ENCODE data around the gene CBARP.

GRCh38 chr19:1182727-1183126, 55.1 kb downstream of the CBARP start:
- TF ChIP-seq POLR2AphosphoS5 (IDR thresholded peaks at IDR 0.05) = no peak
- no peak for TF ChIP-seq CTCF (IDR thresholded peaks at IDR 0.05)
- no peak for TF ChIP-seq EP300 (IDR thresholded peaks at IDR 0.05)

All from upper lobe of left lung (tissue), 4 donors.